ENCODE measurements around the gene NINJ2. TPM values are rescaled to one million over a fixed set of nuclear protein-coding genes. Genes with fewer than 3 reads are reported as not detected.

The NINJ2 gene
- total RNA-seq, 1 donor, result 5.8 TPM

DNA sequence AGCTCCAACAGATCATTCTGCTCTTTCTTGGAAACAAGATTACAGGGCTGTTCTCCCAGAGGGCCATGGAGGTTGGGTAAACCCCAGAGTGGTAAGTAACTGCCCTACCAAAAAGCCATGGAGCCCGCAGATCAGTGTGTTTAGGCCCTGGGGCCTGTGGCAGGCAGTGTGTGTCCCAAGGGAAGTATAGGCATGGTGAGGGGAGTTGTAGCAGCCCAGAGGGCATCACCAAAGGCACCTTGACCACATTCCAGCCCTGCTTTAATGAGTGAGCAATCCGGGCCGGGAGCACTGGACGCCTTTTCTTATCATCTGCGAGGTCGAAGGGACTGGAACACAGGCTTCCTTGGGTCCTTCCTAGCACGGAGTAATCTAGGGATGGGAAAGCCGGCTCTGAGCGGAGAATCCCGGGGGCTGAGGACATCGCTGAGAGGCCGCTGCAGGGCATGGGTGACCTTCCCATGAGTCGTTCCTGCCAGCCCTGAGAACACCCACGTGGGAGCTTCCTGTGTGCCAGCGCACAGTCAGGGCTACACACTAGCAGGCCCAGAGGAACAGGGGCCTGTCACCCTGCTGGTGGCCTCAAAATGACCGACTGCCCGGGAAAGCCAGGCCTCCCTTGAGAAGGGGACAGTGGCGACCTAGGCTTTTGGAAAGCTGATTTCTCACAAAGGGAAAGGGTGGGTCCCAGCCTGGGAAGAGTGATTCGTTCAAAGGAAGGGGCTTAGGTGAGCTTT, 91.3 kb downstream of the NINJ2 start:
- Histone ChIP-seq H3K27me3 (ENCODE audit: insufficient read depth, low read length) (no peaks in the 10 kb centered on the region), H3K4me1 (ENCODE audit: insufficient read depth, low read length) (peaks cover 43% of the 10 kb centered on the region), H3K79me2 (ENCODE audit: insufficient read depth, low read length) (no peaks in the 10 kb centered on the region), H3K9me3 (ENCODE audit: low read depth, low read length) (no peaks in the 10 kb centered on the region), H3K36me3 (ENCODE audit: insufficient read depth, low read length) (no peaks in the 10 kb centered on the region), H3K4me3 (ENCODE audit: insufficient read depth, low read length) (no peak overlapping the region), H3K4me2 (ENCODE audit: insufficient read depth, low read length) (peak overlapping the region; percentile 99), H4K20me1 (ENCODE audit: insufficient read depth, low read length) (no peaks in the 10 kb centered on the region), H2AFZ (ENCODE audit: low read length) (peak overlapping the region; percentile 87), H3K27ac (ENCODE audit: low read depth, low read length) (peak overlapping the region; percentile 79)
- TF ChIP-seq, protein P1, sequence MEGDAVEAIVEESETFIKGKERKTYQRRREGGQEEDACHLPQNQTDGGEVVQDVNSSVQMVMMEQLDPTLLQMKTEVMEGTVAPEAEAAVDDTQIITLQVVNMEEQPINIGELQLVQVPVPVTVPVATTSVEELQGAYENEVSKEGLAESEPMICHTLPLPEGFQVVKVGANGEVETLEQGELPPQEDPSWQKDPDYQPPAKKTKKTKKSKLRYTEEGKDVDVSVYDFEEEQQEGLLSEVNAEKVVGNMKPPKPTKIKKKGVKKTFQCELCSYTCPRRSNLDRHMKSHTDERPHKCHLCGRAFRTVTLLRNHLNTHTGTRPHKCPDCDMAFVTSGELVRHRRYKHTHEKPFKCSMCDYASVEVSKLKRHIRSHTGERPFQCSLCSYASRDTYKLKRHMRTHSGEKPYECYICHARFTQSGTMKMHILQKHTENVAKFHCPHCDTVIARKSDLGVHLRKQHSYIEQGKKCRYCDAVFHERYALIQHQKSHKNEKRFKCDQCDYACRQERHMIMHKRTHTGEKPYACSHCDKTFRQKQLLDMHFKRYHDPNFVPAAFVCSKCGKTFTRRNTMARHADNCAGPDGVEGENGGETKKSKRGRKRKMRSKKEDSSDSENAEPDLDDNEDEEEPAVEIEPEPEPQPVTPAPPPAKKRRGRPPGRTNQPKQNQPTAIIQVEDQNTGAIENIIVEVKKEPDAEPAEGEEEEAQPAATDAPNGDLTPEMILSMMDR (IDR thresholded peaks at IDR 0.05; ENCODE audit: extremely low read depth, low read depth, low read length), result no peak
- DNase-seq (ENCODE audit: insufficient read length, low spot score, missing footprints), result peak; percentile 88

DNA sequence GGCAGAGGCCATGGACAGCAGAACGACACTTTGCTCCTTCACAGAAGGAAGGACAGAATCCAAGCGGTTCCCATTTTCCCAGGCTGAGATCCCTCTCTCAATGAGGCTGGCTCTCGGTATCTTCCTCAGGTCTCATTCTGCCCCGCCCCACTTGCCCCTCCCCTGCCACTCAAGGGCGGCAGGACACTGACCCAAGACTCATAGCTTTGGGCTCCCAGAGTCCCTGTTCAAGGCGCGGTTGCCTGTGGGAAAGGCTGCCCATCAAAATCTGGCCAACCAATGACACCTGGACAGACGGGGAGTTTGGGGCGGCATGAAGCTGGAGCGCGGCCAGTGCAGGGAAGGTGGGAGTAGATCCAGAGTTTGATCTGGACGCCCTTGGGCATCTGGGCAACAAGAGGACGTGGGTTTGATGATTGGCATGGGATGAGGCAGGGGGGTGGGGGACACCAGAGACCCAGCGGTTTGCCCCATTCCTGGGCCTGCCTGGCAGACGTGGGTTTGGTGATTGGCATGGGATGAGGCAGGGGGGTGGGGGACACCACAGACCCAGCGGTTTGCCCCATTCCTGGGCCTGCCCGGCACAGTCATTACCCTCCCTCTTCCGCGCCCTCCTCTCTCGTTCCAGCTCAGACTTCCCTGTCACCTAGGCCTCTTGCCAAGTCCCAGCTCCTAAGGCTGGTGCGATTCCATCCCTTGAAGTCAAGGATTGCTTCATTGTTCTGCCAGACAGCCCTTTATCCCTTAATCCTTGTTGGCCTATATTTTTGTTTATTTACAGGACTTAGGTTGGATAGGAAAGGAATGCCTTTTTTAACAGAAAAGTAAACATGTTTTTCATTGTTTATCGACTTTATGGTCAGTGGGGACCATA, 92.1 kb downstream of the NINJ2 start:
- Histone ChIP-seq H3K27ac (ENCODE audit: low read depth, low read length) (peak overlapping the region; percentile 79), H4K20me1 (ENCODE audit: insufficient read depth, low read length) (no peaks in the 10 kb centered on the region), H3K4me3 (ENCODE audit: insufficient read depth, low read length) (peak overlapping the region; percentile 85), H3K36me3 (ENCODE audit: insufficient read depth, low read length) (no peaks in the 10 kb centered on the region), H3K4me2 (ENCODE audit: insufficient read depth, low read length) (peak overlapping the region; percentile 99), H3K4me1 (ENCODE audit: insufficient read depth, low read length) (peaks cover 43% of the 10 kb centered on the region), H3K9me3 (ENCODE audit: low read depth, low read length) (no peaks in the 10 kb centered on the region), H3K79me2 (ENCODE audit: insufficient read depth, low read length) (no peaks in the 10 kb centered on the region), H2AFZ (ENCODE audit: low read length) (peak overlapping the region; percentile 87), H3K27me3 (ENCODE audit: insufficient read depth, low read length) (no peaks in the 10 kb centered on the region)
- TF ChIP-seq, protein P1 (IDR thresholded peaks at IDR 0.05; ENCODE audit: extremely low read depth, low read depth, low read length), result no peak
- peak; percentile 96 for DNase-seq (ENCODE audit: insufficient read length, low spot score, missing footprints)

DNA sequence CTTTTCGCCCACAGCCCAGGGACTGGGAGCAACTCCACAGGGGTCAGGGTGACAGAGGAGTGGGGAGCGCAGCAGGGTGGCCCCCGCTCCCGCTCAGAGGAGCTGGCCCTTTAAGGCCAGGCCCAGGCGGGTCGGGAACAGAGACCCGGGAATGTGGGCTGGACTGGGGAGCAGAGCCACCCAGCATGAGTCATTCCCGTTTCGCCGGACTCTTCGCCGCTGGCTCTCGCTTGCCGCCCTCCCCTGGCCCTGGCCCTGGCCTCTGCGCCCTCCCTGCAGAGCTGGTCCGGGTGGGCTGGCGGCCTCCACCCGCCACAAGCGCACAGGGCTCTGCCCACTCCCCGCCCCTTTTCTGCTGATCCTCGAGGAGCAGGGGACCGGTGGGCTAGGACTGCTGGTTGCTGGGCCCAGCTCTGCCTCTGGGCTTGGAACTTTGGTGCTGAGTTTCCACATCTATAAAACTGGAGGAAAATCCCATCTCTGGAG, 92.8 kb downstream of the NINJ2 start:
- peak overlapping the region; percentile 87 for H2AFZ ChIP-seq (ENCODE audit: low read length)
- DNase-seq (ENCODE audit: insufficient read length, low spot score, missing footprints), result peak; percentile 99

More for the DNA sequence above, 92.8 kb downstream of the NINJ2 start:
- peaks cover 39% of the 10 kb centered on the region for H3K4me1 ChIP-seq (ENCODE audit: insufficient read depth, low read length)
- TF ChIP-seq, protein P1 (IDR thresholded peaks at IDR 0.05; ENCODE audit: extremely low read depth, low read depth, low read length), result no peak
- H3K4me3 ChIP-seq (ENCODE audit: insufficient read depth, low read length), result peak overlapping the region; percentile 85
- peak overlapping the region; percentile 79 for H3K27ac ChIP-seq (ENCODE audit: low read depth, low read length)
- no peaks in the 10 kb centered on the region for H4K20me1 ChIP-seq (ENCODE audit: insufficient read depth, low read length)
- H3K9me3 ChIP-seq (ENCODE audit: low read depth, low read length), result no peaks in the 10 kb centered on the region
- no peaks in the 10 kb centered on the region for H3K36me3 ChIP-seq (ENCODE audit: insufficient read depth, low read length)
- H3K27me3 ChIP-seq (ENCODE audit: insufficient read depth, low read length), result no peaks in the 10 kb centered on the region
- H3K79me2 ChIP-seq (ENCODE audit: insufficient read depth, low read length), result no peaks in the 10 kb centered on the region
- H3K4me2 ChIP-seq (ENCODE audit: insufficient read depth, low read length), result peak overlapping the region; percentile 99
